ENCODE data around the gene ROCK2. TPM values are rescaled to one million over a fixed set of nuclear protein-coding genes. Genes with fewer than 3 reads are reported as not detected.

ROCK2 gene
- total and polyA plus RNA-seq, 2 experiments from 2014 or later: 34.5 to 59.6 TPM

DNA sequence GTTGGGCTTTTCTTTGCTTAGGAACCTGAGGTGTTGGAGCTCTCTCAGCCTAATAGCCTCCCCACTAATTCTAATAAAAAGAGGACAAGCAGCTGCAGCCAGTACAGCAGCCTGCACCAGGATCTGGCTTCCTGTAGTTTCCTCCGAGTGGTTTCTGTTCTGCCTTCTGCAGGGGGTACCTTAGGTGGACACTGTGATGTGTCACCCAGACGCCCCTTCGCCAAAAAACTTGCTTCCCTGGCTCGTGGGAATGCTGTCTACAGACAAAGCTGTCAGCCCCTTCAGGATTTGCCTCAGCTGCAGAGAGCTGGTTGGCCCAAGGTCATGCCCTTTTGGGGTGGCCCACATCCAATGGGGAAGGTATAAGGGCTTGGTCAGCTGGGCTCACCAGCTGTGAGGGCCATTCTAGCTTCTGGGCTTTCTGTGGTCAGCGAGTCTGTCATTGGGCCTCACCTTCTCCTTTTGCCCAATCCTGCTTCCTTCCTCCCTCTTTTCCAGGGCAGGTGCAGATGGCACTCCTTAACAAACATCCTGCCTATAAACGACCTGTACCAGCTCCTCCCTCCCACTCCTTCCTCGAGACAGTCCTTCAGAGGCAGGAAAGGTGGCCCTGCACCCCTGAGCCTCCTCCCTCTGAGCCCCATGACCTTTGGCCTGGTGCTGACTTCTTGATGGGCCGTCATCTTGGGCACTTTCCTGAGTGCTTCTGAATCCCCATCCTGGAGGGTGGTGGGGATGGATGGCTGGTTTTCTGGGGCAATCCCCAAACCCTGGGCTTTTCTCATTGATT is 44.0 kb upstream of the ROCK2 start:
- DNase-seq (ENCODE audit: low spot score): no peak
- WGBS (ENCODE audit: low lambda C conversion rate, missing lambda C conversion rate): 60% methylated on average over 8 of the region's 8 CpGs
- no peaks in the 10 kb centered on the region for H3K36me3 ChIP-seq (replicated peaks; ENCODE audit: insufficient read depth, low read depth)
- H3K27ac ChIP-seq: peak overlapping the region; percentile 71
- peaks cover 52% of the 10 kb centered on the region for H3K4me1 ChIP-seq (ENCODE audit: insufficient read depth)
- H3K9me3 ChIP-seq (ENCODE audit: low read depth): no peaks in the 10 kb centered on the region
- H3K27me3 ChIP-seq: no peaks in the 10 kb centered on the region
- H3K4me3 ChIP-seq: no peak overlapping the region
- TF ChIP-seq EZH2phosphoT487 (IDR thresholded peaks at IDR 0.05; ENCODE audit: low read depth, severe bottlenecking, unreplicated experiment): no peak
- TF ChIP-seq EZH2 (IDR thresholded peaks at IDR 0.05; ENCODE audit: borderline replicate concordance): no peak
- H2AFZ ChIP-seq: no peak overlapping the region
- H3K9me2 ChIP-seq (replicated peaks; ENCODE audit: insufficient read depth): no peaks in the 10 kb centered on the region
- no peaks in the 10 kb centered on the region for H3K79me2 ChIP-seq
- H3K4me2 ChIP-seq: peak overlapping the region; percentile 43
- no peaks in the 10 kb centered on the region for H4K20me1 ChIP-seq (ENCODE audit: insufficient read depth, poor library complexity, severe bottlenecking)

DNA sequence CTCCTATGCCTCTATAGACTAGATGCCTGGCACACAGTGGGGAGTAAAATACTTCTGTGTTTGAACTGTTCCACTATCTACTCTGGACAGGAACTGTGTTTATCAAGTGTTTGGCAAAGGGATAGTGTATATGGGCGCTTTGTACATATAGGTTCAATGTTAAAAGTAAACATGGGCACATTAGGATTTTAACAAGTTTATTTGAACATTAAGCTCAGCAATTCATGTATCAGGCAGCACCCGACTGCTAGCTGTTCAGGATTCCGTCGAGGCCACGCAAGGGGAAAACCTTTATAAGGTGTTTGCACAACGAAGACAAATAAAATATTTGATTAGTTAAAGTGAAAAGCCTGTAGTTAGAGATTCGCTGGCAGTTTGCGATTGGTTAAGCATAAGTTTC is 43.4 kb upstream of the ROCK2 start:
- Histone ChIP-seq H3K9me2 (replicated peaks; ENCODE audit: insufficient read depth) (no peaks in the 10 kb centered on the region), H4K20me1 (ENCODE audit: insufficient read depth, poor library complexity, severe bottlenecking) (no peaks in the 10 kb centered on the region), H3K36me3 (replicated peaks; ENCODE audit: insufficient read depth, low read depth) (no peaks in the 10 kb centered on the region), H3K27ac (peak overlapping the region; percentile 71), H3K4me1 (ENCODE audit: insufficient read depth) (peaks cover 52% of the 10 kb centered on the region), H3K4me2 (peak overlapping the region; percentile 43), H3K27me3 (no peaks in the 10 kb centered on the region), H2AFZ (no peak overlapping the region), H3K79me2 (no peaks in the 10 kb centered on the region), H3K4me3 (no peak overlapping the region), H3K9me3 (ENCODE audit: low read depth) (no peaks in the 10 kb centered on the region)
- TF ChIP-seq EZH2phosphoT487 (IDR thresholded peaks at IDR 0.05; ENCODE audit: low read depth, severe bottlenecking, unreplicated experiment): peak; percentile 29
- no peak for TF ChIP-seq EZH2 (IDR thresholded peaks at IDR 0.05; ENCODE audit: borderline replicate concordance)
- DNase-seq (ENCODE audit: low spot score): peak; percentile 61
- 24% methylated on average over 8 of the region's 8 CpGs for WGBS (ENCODE audit: low lambda C conversion rate, missing lambda C conversion rate)

DNA sequence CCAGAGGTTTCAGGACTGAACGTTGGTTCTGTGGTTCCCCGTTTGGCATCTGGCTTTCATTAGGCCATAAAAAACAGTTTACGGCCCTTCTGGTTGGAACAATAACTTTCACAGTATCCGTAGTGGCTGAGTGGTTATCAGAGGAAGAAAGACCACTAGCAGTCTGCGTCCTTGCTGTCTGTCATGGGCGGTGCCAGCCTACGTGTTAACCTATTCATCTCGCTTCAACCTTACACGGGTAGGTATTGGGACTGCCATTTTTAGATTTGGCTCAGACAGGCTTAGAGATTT is 42.6 kb upstream of the ROCK2 start:
- Histone ChIP-seq H3K4me3 (no peak overlapping the region), H3K4me1 (ENCODE audit: insufficient read depth) (peaks cover 52% of the 10 kb centered on the region), H3K27me3 (no peaks in the 10 kb centered on the region), H3K36me3 (replicated peaks; ENCODE audit: insufficient read depth, low read depth) (no peaks in the 10 kb centered on the region), H3K79me2 (no peaks in the 10 kb centered on the region), H2AFZ (no peak overlapping the region), H4K20me1 (ENCODE audit: insufficient read depth, poor library complexity, severe bottlenecking) (no peaks in the 10 kb centered on the region), H3K9me3 (ENCODE audit: low read depth) (no peaks in the 10 kb centered on the region), H3K27ac (peak overlapping the region; percentile 71), H3K4me2 (peak overlapping the region; percentile 43), H3K9me2 (replicated peaks; ENCODE audit: insufficient read depth) (no peaks in the 10 kb centered on the region)
- TF ChIP-seq, protein P1, sequence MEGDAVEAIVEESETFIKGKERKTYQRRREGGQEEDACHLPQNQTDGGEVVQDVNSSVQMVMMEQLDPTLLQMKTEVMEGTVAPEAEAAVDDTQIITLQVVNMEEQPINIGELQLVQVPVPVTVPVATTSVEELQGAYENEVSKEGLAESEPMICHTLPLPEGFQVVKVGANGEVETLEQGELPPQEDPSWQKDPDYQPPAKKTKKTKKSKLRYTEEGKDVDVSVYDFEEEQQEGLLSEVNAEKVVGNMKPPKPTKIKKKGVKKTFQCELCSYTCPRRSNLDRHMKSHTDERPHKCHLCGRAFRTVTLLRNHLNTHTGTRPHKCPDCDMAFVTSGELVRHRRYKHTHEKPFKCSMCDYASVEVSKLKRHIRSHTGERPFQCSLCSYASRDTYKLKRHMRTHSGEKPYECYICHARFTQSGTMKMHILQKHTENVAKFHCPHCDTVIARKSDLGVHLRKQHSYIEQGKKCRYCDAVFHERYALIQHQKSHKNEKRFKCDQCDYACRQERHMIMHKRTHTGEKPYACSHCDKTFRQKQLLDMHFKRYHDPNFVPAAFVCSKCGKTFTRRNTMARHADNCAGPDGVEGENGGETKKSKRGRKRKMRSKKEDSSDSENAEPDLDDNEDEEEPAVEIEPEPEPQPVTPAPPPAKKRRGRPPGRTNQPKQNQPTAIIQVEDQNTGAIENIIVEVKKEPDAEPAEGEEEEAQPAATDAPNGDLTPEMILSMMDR (IDR thresholded peaks at IDR 0.05; ENCODE audit: poor library complexity): no peak
- TF ChIP-seq EZH2phosphoT487 (IDR thresholded peaks at IDR 0.05; ENCODE audit: low read depth, severe bottlenecking, unreplicated experiment) (no peak), EZH2 (IDR thresholded peaks at IDR 0.05; ENCODE audit: borderline replicate concordance) (no peak)
- DNase-seq (ENCODE audit: low spot score): peak; percentile 50
- WGBS (ENCODE audit: low lambda C conversion rate, missing lambda C conversion rate): 30% methylated on average over 9 of the region's 9 CpGs

DNA sequence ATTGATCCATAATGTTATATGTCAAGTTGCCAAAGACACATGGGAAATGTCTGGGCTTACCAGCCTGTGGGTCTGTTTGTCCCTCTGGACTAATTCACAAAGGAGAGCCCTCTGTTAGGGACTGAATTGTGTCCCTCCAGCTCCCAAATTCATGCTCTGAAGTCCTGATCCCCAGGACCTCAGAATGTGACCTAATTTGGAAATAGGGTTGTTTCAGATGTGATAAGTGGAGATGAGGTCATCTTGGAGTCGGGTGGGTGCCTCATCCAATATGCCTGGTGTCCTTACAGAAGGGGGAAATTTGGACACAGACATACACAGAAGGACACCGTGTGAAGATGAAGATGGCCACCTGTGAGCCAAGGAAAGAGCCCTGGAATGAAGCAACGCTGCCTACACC is 41.4 kb upstream of the ROCK2 start:
- no peaks in the 10 kb centered on the region for H3K9me2 ChIP-seq (replicated peaks; ENCODE audit: insufficient read depth)
- H2AFZ ChIP-seq: no peak overlapping the region
- no peak for DNase-seq (ENCODE audit: low spot score)
- H3K9me3 ChIP-seq (ENCODE audit: low read depth): no peaks in the 10 kb centered on the region
- H3K4me2 ChIP-seq: no peak overlapping the region
- no peaks in the 10 kb centered on the region for H4K20me1 ChIP-seq (ENCODE audit: insufficient read depth, poor library complexity, severe bottlenecking)
- TF ChIP-seq EZH2phosphoT487 (IDR thresholded peaks at IDR 0.05; ENCODE audit: low read depth, severe bottlenecking, unreplicated experiment): no peak
- TF ChIP-seq, protein P1 (IDR thresholded peaks at IDR 0.05; ENCODE audit: poor library complexity): no peak
- TF ChIP-seq EZH2 (IDR thresholded peaks at IDR 0.05; ENCODE audit: borderline replicate concordance): no peak
- no peaks in the 10 kb centered on the region for H3K79me2 ChIP-seq
- H3K27ac ChIP-seq: peak overlapping the region; percentile 86
- no peaks in the 10 kb centered on the region for H3K36me3 ChIP-seq (replicated peaks; ENCODE audit: insufficient read depth, low read depth)
- no peak overlapping the region for H3K4me3 ChIP-seq
- H3K27me3 ChIP-seq: no peaks in the 10 kb centered on the region
- peaks cover 49% of the 10 kb centered on the region for H3K4me1 ChIP-seq (ENCODE audit: insufficient read depth)
- WGBS (ENCODE audit: low lambda C conversion rate, missing lambda C conversion rate): 84% methylated on average over 3 of the region's 3 CpGs
